Central memory CD4-positive, alpha-beta T cell (primary cell): ENCODE measurements around the gene ZNF223.

Experiments
- DNase-seq: peaks from one replicate; pipeline ENCODE4 v3.0.0; 2022

ZNF223 gene

GRCh38 chr19:44072543-44073401 lies 20.9 kb downstream of the ZNF223 start:
- no peak for DNase-seq

- no peak for DNase-seq
These were observed 24.5 kb downstream of the ZNF223 start for GRCh38 chr19:44076325-44076724.

- DNase-seq, result no peak
These were observed 40.3 kb downstream of the ZNF223 start for GRCh38 chr19:44092108-44092507.

GRCh38 chr19:44093931-44094765 lies 42.3 kb downstream of the ZNF223 start, which contains the start of gene ZNF224:
Gene ZNF224, plus strand, starts transcription at chr19:44094361. Its CDS starts 3,513 bp downstream, at chr19:44097874.
- DNase-seq, result peak; percentile 69

- no peak for DNase-seq
These were observed 55.9 kb downstream of the ZNF223 start for GRCh38 chr19:44107751-44108150.

- no peak for DNase-seq
These were observed 57.6 kb downstream of the ZNF223 start for GRCh38 chr19:44109458-44109857.

GRCh38 chr19:44111910-44112463 lies 60.2 kb downstream of the ZNF223 start:
- no peak for DNase-seq

- no peak for DNase-seq
These were observed 60.9 kb downstream of the ZNF223 start for GRCh38 chr19:44112802-44113137.

- peak; percentile 80 for DNase-seq
These were observed 61.4 kb downstream of the ZNF223 start, which contains the start of gene ZNF225 for GRCh38 chr19:44113138-44113783. Gene ZNF225, plus strand, starts transcription at chr19:44113399. Its CDS starts 2,429 bp downstream, at chr19:44115828.

- no peak for DNase-seq
These were observed 62.1 kb downstream of the ZNF223 start for GRCh38 chr19:44113784-44114390.
